Stimulated activated CD4-positive, alpha-beta T cell treated with anti-CD3 and anti-CD28 coated beads, TNF-alpha, amount 100 ng/mL, for 24 hours (primary cell): ENCODE results near the gene PLEKHN1.
"Not testable (repeated sequence)": the region's sequence is repeated elsewhere in the genome, so short reads cannot be mapped to it uniquely, and the experiment has no call there.

ENCODE experiments used
- DNase-seq, 3 experiments: peaks; one replicate each; pipeline ENCODE4 v3.0.0-alpha.2; 2020; ENCODE audit warnings: low read depth in 3 of 3

The PLEKHN1 gene

DNA sequence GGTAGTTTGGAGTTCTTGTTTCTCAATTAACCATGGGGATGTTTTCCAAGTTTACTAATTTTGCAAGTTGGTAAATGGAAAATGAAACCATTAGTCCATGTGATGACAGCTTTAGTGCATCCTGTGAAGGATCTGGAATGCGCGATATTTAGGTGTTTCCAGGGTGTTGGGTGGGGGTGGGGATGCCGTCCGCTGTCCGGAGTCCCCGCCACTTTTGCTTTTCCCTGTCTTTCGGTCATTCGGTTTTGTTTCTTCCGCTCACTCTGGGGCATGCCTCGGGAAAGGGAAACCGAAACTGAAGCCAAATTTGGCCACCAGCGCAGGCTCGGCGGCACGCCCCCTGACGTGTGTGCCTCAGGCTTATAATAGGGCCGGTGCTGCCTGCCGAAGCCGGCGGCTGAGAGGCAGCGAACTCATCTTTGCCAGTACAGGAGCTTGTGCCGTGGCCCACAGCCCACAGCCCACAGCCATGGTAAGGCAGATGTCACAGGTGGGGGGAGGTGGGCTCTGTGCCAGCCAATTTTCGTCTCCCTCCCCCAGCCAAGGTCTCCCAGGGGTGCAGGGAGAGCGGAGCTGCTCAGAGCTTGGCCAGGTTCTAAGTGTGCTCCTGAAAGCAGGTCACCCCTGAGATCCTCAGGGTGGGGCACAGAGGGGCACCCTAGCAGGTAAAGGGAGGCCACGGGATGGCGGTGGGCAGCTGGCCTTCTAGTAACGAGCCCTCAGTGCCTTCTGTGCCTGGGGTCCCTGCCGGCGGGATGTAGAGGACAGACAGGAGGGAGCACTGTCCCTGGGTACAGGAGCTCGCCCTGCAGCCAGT lies 47.0 kb downstream of the PLEKHN1 start, which contains the start of gene ISG15:
Gene ISG15 (plus strand): TSS at position 393 of the 817 bp plus-strand sequence. CDS start 77 bp downstream, at position 470.
- peak; percentile 66 to 84 (median 70) for DNase-seq

DNA sequence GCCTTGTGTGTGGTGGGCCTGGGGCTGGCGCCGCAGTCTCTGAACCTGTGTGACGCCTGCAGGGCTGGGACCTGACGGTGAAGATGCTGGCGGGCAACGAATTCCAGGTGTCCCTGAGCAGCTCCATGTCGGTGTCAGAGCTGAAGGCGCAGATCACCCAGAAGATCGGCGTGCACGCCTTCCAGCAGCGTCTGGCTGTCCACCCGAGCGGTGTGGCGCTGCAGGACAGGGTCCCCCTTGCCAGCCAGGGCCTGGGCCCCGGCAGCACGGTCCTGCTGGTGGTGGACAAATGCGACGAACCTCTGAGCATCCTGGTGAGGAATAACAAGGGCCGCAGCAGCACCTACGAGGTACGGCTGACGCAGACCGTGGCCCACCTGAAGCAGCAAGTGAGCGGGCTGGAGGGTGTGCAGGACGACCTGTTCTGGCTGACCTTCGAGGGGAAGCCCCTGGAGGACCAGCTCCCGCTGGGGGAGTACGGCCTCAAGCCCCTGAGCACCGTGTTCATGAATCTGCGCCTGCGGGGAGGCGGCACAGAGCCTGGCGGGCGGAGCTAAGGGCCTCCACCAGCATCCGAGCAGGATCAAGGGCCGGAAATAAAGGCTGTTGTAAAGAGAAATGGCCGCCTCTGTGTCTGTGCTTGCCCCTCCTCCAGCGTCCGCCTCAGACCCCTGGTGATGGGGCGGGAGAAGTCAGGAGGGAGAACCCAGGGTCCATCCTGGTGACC lies 47.8 kb downstream of the PLEKHN1 start:
- no peak for DNase-seq

DNA sequence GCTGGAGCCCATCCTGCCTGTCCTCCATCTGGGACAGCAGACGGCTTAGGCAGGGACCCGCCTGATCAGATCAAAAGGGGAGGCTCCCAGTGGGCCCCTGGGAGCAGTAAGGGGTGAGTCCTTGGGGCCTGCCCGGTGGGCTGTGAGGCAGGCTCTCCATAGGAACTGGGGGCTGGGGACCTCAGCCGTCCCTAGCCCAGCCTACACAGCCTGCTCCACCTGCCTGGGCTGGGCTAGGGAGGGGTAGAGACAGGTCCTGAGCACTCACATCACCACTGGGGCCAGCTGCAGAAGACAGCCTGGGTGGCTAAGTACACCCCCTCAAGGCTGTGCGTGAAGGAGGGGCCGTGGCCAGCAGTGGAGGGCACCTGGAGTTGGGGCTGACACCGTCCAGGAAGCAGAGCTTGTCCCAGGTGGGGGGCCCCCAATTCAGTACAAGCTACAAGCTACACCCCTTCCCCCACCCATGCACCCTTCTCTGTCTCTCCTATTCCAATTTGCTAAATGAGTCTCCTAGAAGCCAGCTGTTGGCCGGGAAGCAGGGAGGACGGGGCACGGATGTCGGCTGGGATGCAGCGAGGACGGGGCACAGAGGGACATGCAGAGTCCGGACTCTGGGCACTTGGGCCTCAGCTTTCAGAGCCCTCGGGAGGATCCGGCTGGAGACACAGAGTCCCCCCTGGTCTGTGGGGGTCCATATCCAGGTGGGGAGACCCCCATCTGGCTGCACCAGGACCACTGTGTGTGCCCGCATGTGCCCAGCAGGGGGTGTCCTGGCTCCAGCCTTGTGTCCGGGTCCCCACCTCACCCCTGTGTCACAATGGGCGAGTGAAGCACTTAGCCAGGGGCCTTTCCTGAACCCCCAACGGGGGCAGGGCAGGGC lies 48.8 kb downstream of the PLEKHN1 start:
- no peak for DNase-seq

DNA sequence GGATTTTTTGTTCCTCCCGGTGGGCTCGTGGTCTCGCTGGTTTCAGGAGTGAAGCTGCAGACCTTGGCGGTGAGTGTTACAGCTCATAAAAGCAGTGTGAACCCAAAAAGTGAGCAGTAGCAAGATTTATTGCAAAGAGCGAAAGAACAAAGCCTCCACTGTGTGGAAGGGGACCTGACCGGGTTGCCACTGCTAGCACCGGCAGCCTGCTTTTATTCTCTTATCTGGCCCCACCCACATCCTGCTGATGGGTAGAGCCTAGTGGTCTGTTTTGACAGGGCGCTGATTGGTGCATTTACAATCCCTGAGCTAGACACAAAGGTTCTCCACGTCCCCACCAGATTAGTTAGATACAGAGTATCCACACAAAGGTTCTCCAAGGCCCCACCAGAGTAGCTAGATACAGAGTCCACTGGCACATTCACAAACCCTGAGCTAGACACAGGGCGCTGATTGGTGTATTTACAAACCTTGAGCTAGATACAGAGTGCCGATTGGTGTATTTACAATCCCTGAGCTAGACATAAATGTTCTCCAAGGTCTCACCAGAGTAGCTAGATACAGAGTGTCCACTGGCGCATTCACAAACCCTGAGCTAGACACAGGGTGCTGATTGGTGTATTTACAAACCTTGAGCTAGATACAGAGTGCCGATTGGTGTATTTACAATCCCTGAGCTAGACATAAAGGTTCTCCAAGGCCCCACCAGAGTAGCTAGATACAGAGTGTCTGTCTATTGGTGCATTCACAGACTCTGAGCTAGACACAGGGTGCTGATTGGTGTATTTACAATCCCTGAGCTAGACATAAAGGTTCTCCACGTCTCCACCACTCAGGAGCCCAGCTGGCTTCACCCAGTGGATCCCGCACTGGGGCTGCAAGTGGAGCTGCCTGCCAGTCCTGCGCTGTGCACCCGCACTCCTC lies 51.4 kb downstream of the PLEKHN1 start:
- not testable (repeated sequence) for DNase-seq

DNA sequence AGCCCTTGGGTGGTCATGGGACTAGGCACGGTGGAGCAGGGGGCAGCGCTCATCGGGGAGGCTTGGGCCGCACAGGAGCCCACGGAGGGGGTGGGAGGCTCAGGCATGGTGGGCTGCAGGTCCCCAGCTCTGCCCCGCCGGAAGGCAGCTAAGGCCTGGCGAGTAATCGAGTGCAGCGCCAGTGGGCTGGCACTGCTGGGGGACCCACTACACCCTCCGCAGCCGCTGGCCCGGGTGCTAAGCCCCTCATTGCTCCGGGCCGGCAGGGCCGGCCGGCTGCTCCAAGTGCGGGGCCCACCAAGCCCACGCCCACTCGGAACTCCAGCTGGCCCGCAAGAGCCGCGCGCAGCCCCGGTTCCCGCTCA lies 52.0 kb downstream of the PLEKHN1 start:
- not testable (repeated sequence) for DNase-seq

DNA sequence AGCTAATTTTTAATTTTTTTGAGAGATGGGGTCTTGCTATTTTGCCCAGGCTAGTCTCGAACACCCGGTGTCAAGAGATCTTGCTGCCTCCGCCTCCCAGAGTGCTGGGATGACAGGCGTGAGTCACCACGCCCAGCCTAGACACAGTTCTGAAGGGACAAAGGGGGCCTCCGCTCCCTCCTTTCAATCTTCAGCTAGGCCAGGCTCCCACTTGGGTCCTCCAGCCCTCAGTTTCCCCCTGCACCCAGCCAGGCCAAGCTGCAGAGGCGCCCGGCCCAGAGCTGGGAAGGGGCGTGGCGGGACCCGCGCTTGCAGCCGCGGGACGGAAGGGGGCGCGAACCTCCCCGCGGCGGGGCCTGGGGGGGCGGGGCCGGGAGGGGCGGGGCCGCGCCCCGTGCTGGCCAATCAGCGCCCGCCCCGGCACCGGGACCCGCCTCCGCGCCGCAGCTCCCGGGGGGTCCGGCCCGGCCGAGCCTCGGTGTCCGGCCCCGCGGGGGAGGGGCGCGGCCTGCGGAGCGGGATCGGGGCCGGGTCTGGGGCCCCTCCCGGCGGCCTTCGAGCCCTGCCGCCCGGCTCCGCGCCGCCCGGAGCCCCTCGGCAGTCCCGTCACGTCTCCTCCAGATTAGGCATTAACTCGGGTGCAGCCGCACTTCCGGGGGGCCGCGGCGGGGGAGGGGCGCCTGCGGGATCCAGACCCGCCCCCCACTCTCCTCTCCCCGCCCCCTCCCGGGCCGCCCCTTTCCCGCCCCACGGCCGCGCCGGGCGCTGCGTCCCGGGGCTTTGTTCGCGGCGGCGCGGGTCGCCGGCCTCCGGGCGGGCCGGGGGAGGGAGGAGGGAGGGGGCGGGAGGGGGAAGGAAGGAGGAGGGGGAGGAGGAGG lies 53.1 kb downstream of the PLEKHN1 start:
- peak; percentile 57 to 78 (median 64) for DNase-seq

DNA sequence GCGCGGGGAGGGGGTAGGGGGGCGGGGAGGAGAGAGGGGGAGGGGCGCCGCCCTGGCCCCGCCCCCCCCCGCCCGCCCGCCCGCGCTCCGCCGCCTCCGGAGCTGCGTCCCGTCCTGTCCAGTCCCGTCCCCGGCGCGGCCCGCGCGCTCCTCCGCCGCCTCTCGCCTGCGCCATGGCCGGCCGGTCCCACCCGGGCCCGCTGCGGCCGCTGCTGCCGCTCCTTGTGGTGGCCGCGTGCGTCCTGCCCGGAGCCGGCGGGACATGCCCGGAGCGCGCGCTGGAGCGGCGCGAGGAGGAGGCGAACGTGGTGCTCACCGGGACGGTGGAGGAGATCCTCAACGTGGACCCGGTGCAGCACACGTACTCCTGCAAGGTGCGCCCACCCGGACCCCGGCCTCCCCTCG lies 53.7 kb downstream of the PLEKHN1 start, which contains the start of gene AGRN:
Gene AGRN (plus strand): TSS at position 121 of the 405 bp plus-strand sequence. CDS start 53 bp downstream, at position 174.
- peak in 1 of 3 experiments; percentile 32 for DNase-seq

DNA sequence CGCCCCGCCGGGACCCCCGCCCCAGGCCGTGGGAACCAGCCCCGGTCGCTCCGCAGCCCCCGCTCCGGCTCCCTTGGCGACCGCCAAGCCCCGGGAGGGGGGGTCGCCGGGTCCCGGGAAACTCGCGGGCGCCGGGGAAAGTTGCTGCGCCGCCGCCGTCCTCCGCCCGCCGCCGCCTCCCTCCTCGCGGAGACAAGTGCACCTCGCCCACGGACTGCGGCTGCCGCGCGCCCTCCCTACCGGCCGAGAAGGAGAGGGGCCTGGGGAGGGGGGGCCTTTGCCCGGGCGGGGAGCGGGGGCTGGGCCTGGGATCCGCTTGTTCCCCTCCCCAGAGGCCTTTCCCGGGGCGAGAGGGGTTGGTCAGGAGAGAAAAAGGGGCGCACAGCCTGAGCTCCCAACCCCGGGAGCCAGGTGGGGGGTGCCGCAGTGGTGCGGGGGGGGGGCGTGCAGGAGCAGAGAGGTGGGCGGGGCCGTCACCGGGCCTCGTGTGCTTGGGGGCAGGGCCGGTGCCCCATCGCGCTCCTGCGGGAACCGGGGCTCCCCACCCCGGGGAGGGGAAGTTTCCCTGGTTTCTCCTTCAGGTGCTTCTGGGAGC lies 54.2 kb downstream of the PLEKHN1 start:
- DNase-seq: no peak

DNA sequence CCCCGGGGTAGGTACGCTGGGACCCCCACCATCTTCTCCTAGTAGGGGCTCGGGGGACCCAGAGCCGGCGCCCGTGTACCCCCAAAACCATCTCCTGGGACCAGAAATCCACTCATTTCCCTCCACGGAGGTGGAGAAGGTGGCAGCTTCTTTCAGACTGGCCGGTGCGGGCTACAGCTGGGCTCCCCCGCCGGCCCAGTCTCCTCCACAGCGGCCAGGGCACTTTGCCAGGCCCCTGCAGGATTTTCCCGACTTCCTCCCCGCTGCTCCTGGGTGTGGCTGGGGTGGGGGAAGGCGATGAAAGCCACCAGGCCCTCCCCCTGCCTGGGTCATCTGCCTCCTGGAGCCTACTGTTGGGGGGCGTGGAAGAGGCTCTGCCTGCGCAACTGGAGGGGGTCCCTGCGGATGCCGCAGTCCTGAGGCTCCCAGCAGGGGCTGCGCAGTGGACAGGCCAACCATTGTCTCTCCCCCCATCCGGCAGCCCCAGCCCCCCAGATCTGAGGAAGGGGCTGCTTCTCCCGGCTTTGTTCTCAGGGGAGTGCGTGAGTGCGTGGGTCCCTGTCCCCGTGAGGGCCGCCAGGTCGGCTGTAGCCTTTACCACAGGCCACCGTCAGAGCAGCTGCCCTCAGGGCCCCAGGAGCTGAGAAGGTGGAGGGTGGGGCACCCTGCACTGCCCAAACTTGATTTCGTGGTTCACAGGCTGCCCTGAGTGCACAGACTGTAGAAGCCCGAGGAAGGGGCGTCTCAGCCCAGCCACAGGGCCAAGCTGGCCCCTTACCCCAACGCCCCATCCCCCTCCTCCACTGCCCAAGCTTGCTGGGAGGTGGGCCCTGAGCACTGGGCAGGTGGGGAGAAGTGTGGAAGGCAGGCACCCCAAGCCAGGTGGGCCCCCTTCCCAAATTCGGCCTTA lies 55.0 kb downstream of the PLEKHN1 start:
- no peak for DNase-seq

DNA sequence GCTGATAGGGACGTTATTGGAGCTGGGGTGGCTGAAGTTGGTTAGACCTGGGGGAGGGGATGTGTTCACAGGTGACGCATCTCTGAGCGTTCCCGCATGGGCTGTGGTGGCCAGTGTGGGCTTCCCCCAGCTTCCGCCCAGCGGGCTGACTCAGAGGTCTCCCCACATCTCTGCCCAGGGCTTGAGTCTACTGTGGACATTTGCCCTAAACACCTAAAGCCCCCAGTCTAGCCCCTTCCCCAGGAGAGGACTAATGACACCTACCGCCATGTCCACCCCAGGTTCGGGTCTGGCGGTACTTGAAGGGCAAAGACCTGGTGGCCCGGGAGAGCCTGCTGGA lies 55.6 kb downstream of the PLEKHN1 start:
- no peak for DNase-seq

DNA sequence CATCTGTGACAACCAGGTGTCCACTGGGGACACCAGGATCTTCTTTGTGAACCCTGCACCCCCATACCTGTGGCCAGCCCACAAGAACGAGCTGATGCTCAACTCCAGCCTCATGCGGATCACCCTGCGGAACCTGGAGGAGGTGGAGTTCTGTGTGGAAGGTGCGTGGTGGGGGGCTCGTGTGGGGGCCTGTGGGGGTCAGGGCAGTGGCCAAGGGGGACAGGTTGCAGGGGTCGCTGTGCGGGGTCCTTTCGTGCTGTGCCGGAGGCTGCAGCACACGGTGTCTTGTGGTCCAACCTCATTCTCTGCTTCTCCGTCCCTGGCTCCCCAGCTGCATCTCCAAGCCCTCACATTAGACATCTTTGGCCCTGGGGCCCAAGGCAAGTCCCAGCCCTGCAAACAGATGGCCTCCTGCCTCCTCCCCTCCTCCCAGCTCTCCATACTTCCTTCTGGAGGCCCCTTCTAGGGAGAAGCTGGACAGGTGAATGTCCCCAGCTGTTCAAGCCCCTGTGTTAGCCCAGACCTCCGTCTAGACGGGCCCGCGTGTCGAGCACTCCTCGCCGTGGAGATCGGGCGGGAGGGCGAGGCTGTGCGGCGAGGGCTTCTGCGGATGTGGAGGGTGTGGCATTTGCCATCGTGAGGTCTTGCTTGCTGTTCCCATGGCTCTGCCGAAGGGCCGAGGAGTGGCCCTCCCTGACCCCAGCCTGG lies 56.2 kb downstream of the PLEKHN1 start:
- no peak for DNase-seq

DNA sequence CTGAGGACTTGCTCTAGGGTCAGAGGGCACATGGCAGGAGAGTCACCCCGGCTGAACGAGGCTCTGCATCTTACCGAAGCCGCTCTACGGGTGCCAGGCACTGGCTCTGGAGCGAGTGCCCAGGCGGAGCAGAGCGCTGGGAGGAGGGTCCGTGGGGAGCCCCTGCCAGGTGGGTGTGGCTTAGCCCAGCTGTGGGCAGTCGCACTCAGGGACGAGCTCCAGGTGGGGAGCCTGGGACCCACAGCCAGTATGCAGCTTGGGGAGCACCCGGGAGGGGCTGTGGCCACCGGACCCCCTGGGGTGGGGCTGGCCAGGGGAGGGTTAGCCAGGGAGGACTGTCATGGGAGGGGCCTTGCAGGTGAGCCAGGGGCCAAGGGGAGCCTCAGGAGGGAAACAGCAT lies 57.4 kb downstream of the PLEKHN1 start:
- no peak for DNase-seq

DNA sequence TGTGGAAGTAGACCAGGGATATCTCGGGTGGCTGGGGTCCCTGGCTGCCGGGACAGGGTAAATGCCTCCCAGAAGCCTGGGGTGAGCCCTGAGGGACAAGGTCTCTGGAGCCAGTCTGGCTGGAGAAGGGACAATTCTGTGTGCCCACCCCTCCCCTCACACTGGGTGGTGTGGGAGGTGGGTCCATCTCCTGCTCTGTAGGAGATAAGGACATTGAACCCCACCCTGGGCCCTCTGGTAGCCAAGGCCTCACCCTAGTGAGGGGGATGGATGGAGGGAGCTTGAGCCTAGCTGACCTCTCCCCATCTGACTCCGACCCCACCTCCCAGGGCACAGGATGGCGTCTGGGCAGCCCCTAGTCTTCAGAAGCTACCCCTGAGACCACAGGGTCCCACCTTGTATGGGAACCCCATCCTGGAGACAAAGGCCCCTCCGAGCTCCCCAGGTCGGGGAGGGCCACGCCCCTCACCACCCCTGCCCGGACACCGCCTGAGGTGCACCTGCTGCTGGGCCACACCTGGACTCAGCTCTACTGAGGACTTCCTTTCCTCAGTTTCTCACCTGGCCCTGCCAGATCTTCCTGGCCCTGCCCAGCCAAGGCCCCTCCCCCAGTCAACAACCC lies 58.0 kb downstream of the PLEKHN1 start:
- no peak for DNase-seq

DNA sequence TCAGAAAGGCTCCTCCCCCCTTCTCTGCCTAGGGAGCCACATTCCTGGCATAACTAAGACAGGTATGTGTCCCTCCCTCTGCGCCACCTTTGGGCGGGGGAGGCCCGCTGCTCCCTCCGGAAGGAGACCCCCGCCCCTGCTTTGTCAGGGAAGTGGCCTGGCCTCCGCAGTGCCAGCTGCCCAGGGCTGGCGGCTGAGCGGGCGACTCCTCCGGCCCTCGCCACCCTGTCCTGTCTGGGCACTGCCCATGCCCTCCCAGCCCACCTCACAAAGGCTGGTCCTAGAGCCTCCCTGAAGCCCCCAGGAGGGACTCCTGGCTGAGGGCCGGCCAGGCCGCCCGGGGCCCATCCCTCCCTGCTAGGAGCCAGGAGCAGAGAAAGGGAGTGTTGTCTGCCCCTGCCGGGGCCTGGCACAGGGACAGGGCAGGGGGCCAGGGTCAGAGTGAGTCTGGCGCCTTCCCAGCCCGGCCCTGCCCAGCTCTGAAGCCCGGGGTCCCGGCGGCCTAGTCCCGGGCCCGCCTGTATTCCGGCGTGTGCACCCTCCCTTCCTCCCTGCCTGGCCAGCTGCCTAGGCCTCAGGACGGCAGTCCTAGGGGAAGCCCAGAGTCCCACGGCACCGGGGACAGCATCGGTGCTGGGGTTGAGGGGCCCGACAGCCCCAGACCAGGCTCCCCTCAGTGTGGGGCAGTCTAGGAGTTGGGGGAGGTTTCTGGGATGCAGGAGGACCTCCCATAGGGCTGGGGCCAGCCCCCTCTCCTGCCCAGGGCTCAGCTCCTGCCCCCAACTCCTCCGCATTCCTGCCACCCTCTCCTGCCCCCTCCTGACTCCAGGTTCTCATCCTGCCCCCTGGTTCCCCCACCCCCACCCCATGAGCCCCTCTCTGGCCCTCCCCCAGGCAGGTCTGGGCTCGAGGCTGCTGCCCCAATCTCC lies 58.8 kb downstream of the PLEKHN1 start:
- DNase-seq: no peak
